ENCODE results near the gene ANTXR1. TPM values are rescaled to one million over a fixed set of nuclear protein-coding genes. Genes with fewer than 3 reads are reported as not detected.

ANTXR1 gene
- total RNA-seq, 1 experiment from 2014 or later = 37.3 TPM

DNA sequence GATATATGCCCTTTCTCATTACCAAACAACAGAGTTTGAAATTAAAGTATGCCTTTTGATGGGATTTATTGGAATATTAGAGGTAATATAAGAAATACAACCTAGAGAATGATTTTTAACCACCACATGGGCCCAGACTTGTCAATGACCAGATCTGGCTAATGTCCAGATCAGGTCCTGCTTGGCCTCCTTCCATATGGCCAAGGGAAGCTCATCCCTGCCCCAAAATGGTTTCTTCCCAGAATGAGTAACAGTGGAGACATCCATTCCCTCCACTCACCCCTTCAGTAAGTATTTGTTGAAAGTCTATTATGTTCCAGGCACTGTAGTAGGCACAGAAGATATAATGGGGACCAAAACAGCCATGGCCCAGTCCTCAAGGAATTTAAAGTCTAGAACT is 54.9 kb downstream of the ANTXR1 start:
- TF ChIP-seq, protein P1, sequence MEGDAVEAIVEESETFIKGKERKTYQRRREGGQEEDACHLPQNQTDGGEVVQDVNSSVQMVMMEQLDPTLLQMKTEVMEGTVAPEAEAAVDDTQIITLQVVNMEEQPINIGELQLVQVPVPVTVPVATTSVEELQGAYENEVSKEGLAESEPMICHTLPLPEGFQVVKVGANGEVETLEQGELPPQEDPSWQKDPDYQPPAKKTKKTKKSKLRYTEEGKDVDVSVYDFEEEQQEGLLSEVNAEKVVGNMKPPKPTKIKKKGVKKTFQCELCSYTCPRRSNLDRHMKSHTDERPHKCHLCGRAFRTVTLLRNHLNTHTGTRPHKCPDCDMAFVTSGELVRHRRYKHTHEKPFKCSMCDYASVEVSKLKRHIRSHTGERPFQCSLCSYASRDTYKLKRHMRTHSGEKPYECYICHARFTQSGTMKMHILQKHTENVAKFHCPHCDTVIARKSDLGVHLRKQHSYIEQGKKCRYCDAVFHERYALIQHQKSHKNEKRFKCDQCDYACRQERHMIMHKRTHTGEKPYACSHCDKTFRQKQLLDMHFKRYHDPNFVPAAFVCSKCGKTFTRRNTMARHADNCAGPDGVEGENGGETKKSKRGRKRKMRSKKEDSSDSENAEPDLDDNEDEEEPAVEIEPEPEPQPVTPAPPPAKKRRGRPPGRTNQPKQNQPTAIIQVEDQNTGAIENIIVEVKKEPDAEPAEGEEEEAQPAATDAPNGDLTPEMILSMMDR (conservative IDR thresholded peaks at IDR 0.05) = no peak
- no peak overlapping the region for H3K4me2 ChIP-seq (ENCODE audit: insufficient read depth, insufficient read length, low read length)
- H4K5ac ChIP-seq (ENCODE audit: insufficient read length, low read depth, low read length) = no peak overlapping the region
- H3K56ac ChIP-seq (ENCODE audit: insufficient read length, low read depth, low read length) = no peak overlapping the region
- H3K9ac ChIP-seq (ENCODE audit: extremely low read depth, insufficient read length, low read length) = no peak overlapping the region
- H3K4me1 ChIP-seq (ENCODE audit: insufficient read depth, low read length) = no peaks in the 10 kb centered on the region
- no peak for DNase-seq
- H3K23ac ChIP-seq (ENCODE audit: insufficient read length, low read depth, low read length) = no peak overlapping the region
- H3K9me3 Mint-ChIP-seq = no peaks in the 10 kb centered on the region
- no peak overlapping the region for H4K8ac ChIP-seq (replicated peaks; ENCODE audit: insufficient read length, low read depth, low read length)
- no peaks in the 10 kb centered on the region for H3K79me2 ChIP-seq (ENCODE audit: insufficient read depth, low read length)
- H2BK12ac ChIP-seq (ENCODE audit: insufficient read length, low read depth, low read length) = no peak overlapping the region
- no peak overlapping the region for H2AK5ac ChIP-seq (ENCODE audit: insufficient read length, low read length)
- no peak overlapping the region for H3K4ac ChIP-seq (ENCODE audit: low read depth, low read length)
- H3K4me3 Mint-ChIP-seq = no peak overlapping the region
- no peak overlapping the region for H2BK15ac ChIP-seq (ENCODE audit: low read depth, low read length)
- H4K91ac ChIP-seq (ENCODE audit: insufficient read length, low read depth, low read length) = no peak overlapping the region
- no peaks in the 10 kb centered on the region for H3K9me3 ChIP-seq (ENCODE audit: control insufficient read depth, low read depth, low read length)
- no peaks in the 10 kb centered on the region for H3K27me3 Mint-ChIP-seq (ENCODE audit: low read depth)
- H3K23me2 ChIP-seq (ENCODE audit: insufficient read length, low read depth, low read length, poor library complexity, severe bottlenecking) = no peaks in the 10 kb centered on the region
- no peak overlapping the region for H2BK120ac ChIP-seq (ENCODE audit: low read depth, low read length, poor library complexity, severe bottlenecking)
- no peaks in the 10 kb centered on the region for H3K36me3 Mint-ChIP-seq (ENCODE audit: insufficient read depth in 1 of 3, low read depth in 3 of 3)
- H3K79me1 ChIP-seq (ENCODE audit: insufficient read depth, low read depth, low read length, poor library complexity, severe bottlenecking) = no peaks in the 10 kb centered on the region
- no peak overlapping the region for H3K27ac Mint-ChIP-seq
- no peak overlapping the region for H3K27ac ChIP-seq (ENCODE audit: insufficient read length, low read depth, low read length)
- no peaks in the 10 kb centered on the region for H4K20me1 ChIP-seq (ENCODE audit: control insufficient read depth, insufficient read depth, insufficient read length)
- H3K18ac ChIP-seq (ENCODE audit: insufficient read length, low read depth, low read length) = no peak overlapping the region
- H2AFZ ChIP-seq (ENCODE audit: low read length) = no peak overlapping the region
- no peaks in the 10 kb centered on the region for H3K27me3 ChIP-seq (ENCODE audit: insufficient read depth, low read length)
- no peak overlapping the region for H2BK5ac ChIP-seq (ENCODE audit: insufficient read length, low read length)
- no peak overlapping the region; the same call in 1 of the 2 replicates for H3K14ac ChIP-seq (ENCODE audit: insufficient read depth, low read length)
- H2BK20ac ChIP-seq (ENCODE audit: low read depth, low read length, poor library complexity, severe bottlenecking) = no peak overlapping the region
- no peaks in the 10 kb centered on the region for H3K4me1 Mint-ChIP-seq
- no peak overlapping the region for H3T11ph ChIP-seq (ENCODE audit: low read length)
